HCT116 (cell line): ENCODE data around the gene GNAI2. TPM values are rescaled to one million over a fixed set of nuclear protein-coding genes. Genes with fewer than 3 reads are reported as not detected.
A peak's percentile ranks its signal among the peaks of the same experiment; 100 is the strongest.

Experiments used
- ATAC-seq: fragments of 200-7000 bp; cut with Tn5 transposase; 2 replicates; pipeline ENCODE4 v1.9.1; 2020; ENCODE audit warnings: mild to moderate bottlenecking, moderate library complexity
- BruUV-seq: library from RNA; stranded (reverse); fragments of 400-500 nt; replicated peaks from 2 replicates; lab custom pipeline; 2021; lab: Mats Ljungman, UMichigan
- CTCF ChIA-PET: fragments of 300-600 bp; sonication (Branson Sonifier 250); formaldehyde crosslinking; loops from one replicate; lab custom pipeline; 2021; ENCODE audit warnings: antibody characterized with exemption; lab: Charles Lee
- POLR2A ChIA-PET: fragments of 300-600, 350-600 bp; sonication (Branson Sonifier 250); formaldehyde crosslinking; loops from one replicate; lab custom pipeline; 2021; ENCODE audit warnings: antibody characterized with exemption; lab: Charles Lee
- RAD21 ChIA-PET, 2 experiments: fragments of 300-600 bp; sonication (Branson Sonifier 250); formaldehyde crosslinking; loops; one replicate each; lab custom pipeline; 2023; ENCODE audit warnings: low total read pairs in 2 of 2; ENCODE audit not compliant: uncharacterized antibody in 2 of 2, unreplicated experiment in 2 of 2, low non-redundant PET in 1 of 2; lab: Charles Lee
- DNase-seq: peaks from one replicate; pipeline ENCODE4 v3.0.0-alpha.2; 2010; ENCODE audit warnings: low read depth, low spot score
- H2AFZ ChIP-seq: fragments of 200-600 bp; shearing (Covaris generic), sonication (generic); 2 replicates; pipeline ENCODE4 v1.6.1; 2017; ENCODE audit warnings: low read depth, mixed run types, mixed read lengths, antibody characterized with exemption, low read length; ENCODE audit not compliant: poor library complexity, severe bottlenecking
- H3K27ac ChIP-seq: 2 replicates; pipeline ENCODE4 v1.5.1; 2012; ENCODE audit warnings: low read depth, low read length
- H3K27me3 ChIP-seq: fragments of 200-600 bp; sonication (generic); 2 replicates; pipeline ENCODE4 v1.6.1; 2016; ENCODE audit warnings: mixed run types, low read length, mixed read lengths; ENCODE audit not compliant: insufficient read depth
- H3K36me3 ChIP-seq, 2 experiments: fragments of 200-500 bp in 1 of 2; fragments of 200-600 bp in 1 of 2; sonication (Bioruptor generic) in 1 of 2; sonication (generic) in 1 of 2; 2 replicates each; pipeline versions ENCODE4 v1.5.1 to v1.6.1; 2014 to 2016; ENCODE audit warnings: low read length in 2 of 2, inconsistent platforms in 1 of 2, mixed read lengths in 1 of 2, mixed run types in 1 of 2; ENCODE audit not compliant: insufficient read depth in 2 of 2, control insufficient read depth in 1 of 2
- H3K4me1 ChIP-seq, 2 experiments: fragments of 200-600 bp in 1 of 2; sonication (generic) in 1 of 2; 2 replicates each; pipeline versions ENCODE4 v1.5.1 to v1.6.1; 2012 to 2017; ENCODE audit warnings: low read length in 2 of 2, inconsistent platforms in 1 of 2, mild to moderate bottlenecking in 1 of 2, mixed read lengths in 1 of 2, mixed run types in 1 of 2, moderate library complexity in 1 of 2; ENCODE audit not compliant: insufficient read depth in 2 of 2, control insufficient read depth in 1 of 2
- H3K4me2 ChIP-seq: fragments of 200-600 bp; sonication (generic); 2 replicates; pipeline ENCODE4 v1.6.1; 2017; ENCODE audit warnings: mixed run types, low read length, mixed read lengths
- H3K4me3 ChIP-seq, 2 experiments: fragments of 200-600 bp in 1 of 2; sonication (generic) in 1 of 2; replicated peaks in 1 of 2; 2 replicates each; pipeline ENCODE4 v1.5.1; 2011 to 2016; ENCODE audit warnings: low read length in 2 of 2, control low read depth in 1 of 2, low read depth in 1 of 2, mild to moderate bottlenecking in 1 of 2, mixed read lengths in 1 of 2, mixed run types in 1 of 2
- H3K79me2 ChIP-seq: fragments of 200-600 bp; sonication (generic); 2 replicates; pipeline ENCODE4 v1.6.1; 2017; ENCODE audit warnings: mild to moderate bottlenecking, mixed run types, low read length, moderate library complexity, mixed read lengths; ENCODE audit not compliant: insufficient read depth
- H3K9ac ChIP-seq: fragments of 200-600 bp; sonication (generic); 2 replicates; pipeline ENCODE4 v1.6.1; 2016; ENCODE audit warnings: low read length, mixed read lengths
- H3K9me2 ChIP-seq: fragments of 200-600 bp; sonication (generic), shearing (Covaris generic); 2 replicates; pipeline ENCODE4 v1.6.1; 2017; ENCODE audit warnings: mixed run types, mild to moderate bottlenecking, moderate library complexity; ENCODE audit not compliant: insufficient read depth
- H3K9me3 ChIP-seq, 2 experiments: fragments of 200-500 bp in 1 of 2; fragments of 200-600 bp in 1 of 2; sonication (Bioruptor generic) in 1 of 2; sonication (generic) in 1 of 2; 2 replicates each; pipeline ENCODE4 v1.6.1; 2014 to 2017; ENCODE audit warnings: low read length in 2 of 2, mixed read lengths in 2 of 2, inconsistent platforms in 1 of 2, low read depth in 1 of 2, mild to moderate bottlenecking in 1 of 2, mixed run types in 1 of 2, moderate library complexity in 1 of 2; ENCODE audit not compliant: control insufficient read depth in 1 of 2, insufficient read depth in 1 of 2
- H4K20me1 ChIP-seq: fragments of 200-600 bp; sonication (generic), shearing (Covaris generic); 2 replicates; pipeline ENCODE4 v1.6.1; 2017; ENCODE audit warnings: mixed run types, mild to moderate bottlenecking, moderate library complexity; ENCODE audit not compliant: insufficient read depth
- CBX3 ChIP-seq: IDR thresholded peaks from 2 replicates; pipeline ENCODE4 v1.6.1; 2012; ENCODE audit warnings: low read depth
- JUND ChIP-seq: IDR thresholded peaks from 2 replicates; pipeline ENCODE4 v1.6.1; 2012
- POLR2A ChIP-seq: IDR thresholded peaks from 2 replicates; pipeline ENCODE4 v1.7.0; 2011; ENCODE audit warnings: borderline replicate concordance; ENCODE audit not compliant: insufficient read depth, insufficient read length; ENCODE audit errors: extremely low read depth
- POLR2AphosphoS5 ChIP-seq: IDR thresholded peaks from 2 replicates; pipeline ENCODE4 v1.6.1; 2011; ENCODE audit warnings: mild to moderate bottlenecking, low read depth, low read length, moderate library complexity
- RAD21 ChIP-seq: IDR thresholded peaks from 2 replicates; pipeline ENCODE4 v1.6.1; 2012; ENCODE audit warnings: low read depth, mild to moderate bottlenecking
- SP1 ChIP-seq: IDR thresholded peaks from 2 replicates; pipeline ENCODE4 v1.6.1; 2012; ENCODE audit warnings: low read depth
- YY1 ChIP-seq: IDR thresholded peaks from 2 replicates; pipeline ENCODE4 v1.6.1; 2011; ENCODE audit warnings: low read length, low read depth, moderate library complexity, mild to moderate bottlenecking; ENCODE audit not compliant: insufficient replicate concordance; ENCODE audit errors: extremely low read depth
- intact Hi-C: fragments of 100-400 bp; cut with micrococcal nuclease; formaldehyde crosslinking; loops from 2 replicates; pipeline ENCODE4 v1.10.0; 2022
- total RNA-seq: library from RNA; stranded (reverse); gene quantifications from one replicate; pipeline ENCODE4 v1.2.1, GENCODE V29; 2021; ENCODE audit not compliant: unreplicated experiment

Gene GNAI2
- total RNA-seq, 1 experiment from 2014 or later = 170 TPM

DNA sequence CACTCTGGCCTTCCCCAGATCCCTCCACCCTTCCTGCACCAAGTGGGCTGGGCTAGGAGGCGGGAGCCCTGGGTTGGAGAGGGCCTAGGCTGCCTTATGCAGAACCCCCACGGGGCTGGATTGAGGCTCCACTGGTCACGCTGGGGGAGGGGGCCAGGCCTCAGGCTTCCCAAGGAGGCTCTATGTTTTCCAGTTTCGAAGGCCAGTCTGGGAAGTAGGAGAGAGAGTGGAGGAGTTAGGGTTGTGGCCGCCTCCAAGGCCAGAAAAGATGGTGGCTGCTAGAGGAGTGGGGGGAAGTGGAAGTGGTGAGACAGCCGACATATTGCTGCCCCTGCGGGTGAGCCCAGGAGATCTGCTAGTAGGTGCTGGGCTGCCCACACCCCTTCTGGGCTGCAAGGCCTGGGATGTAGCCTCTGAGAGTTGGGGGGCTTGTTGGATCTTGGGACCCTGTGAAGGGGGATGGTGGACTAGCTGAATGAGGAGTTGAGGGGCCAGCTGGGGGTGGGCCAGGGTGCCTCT, 1.2 kb downstream of the GNAI2 start:
- no peaks in the 10 kb centered on the region for H3K27me3 ChIP-seq
- 0 out of 2 replicates have a peak, but pooled peaks cover 4% of the 10 kb centered on the region for H4K20me1 ChIP-seq
- ChIA-PET POLR2A (interaction anchor here (3.5 kb wide), 1 partner anchor 10 kb away, joined by 34 read pairs; no protein-coding TSS in a partner anchor), CTCF (interaction anchor here (2.9 kb wide), 1 partner anchor 9 kb away, joined by 26 read pairs; no protein-coding TSS in a partner anchor), RAD21 (no interaction called here)
- intact Hi-C loops = no loop called here
- peaks cover 43 to 55% of the 10 kb centered on the region in 2 experiments for H3K4me1 ChIP-seq
- no peak overlapping the region for H2AFZ ChIP-seq
- ATAC-seq (no peak), DNase-seq (no peak)
- H3K9me3 ChIP-seq = no peaks in the 10 kb centered on the region
- no peaks in the 10 kb centered on the region for H3K9me2 ChIP-seq
- TF ChIP-seq YY1 (no peak), POLR2AphosphoS5 (no peak), JUND (no peak), SP1 (no peak), RAD21 (no peak)
- H3K4me2 ChIP-seq = peak overlapping the region; percentile 86
- H3K27ac ChIP-seq = peak overlapping the region; percentile 81
- H3K79me2 ChIP-seq = peaks cover 59% of the 10 kb centered on the region
- peaks cover 0 to 5% of the 10 kb centered on the region in 2 experiments; a peak in 1 of 4 replicates for H3K36me3 ChIP-seq
- TSS peak; percentile 43 for BruUV-seq
- H3K9ac ChIP-seq = peak overlapping the region; percentile 79
- H3K4me3 ChIP-seq = peak overlapping the region; percentile 80 to 89

DNA sequence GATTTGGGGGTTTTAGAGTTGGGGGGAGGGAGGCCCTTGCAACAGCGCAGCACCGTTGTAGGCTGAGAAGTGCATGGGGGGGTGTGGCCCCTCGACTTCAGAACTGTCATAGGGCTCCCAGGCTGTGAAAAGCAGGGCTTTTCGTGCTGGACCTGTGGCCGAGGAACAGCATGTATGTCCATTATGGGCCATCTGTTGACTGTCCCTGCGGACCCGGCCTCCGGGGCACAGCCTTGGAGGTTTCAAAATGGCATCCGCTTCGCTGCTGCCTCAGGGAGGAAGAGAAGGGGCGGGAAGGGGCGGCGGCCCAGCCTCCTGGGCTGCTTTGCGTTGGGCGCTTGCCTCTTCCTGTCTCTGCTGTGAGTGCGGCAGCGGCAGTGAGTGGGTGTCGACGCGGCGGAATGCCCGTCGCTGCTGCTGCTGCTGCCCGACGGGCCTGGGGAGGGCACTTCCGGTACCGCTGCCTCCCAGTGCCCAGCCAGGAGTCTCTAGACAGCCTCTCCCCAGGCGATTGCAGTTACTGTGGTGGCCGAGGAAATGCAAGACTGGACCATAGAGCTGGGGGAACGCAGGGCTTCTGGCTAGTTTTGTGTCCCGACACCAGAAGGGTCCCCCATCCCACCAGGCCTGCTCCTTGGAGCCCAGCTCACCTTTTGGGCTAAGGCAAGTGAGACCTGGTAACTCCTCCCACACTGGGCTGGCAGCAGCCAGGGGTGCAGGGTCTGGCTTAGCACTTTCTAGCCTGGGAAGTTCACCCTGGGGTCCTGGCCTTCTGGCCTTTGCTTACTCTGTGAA, 1.9 kb downstream of the GNAI2 start:
- Histone ChIP-seq H3K36me3 (peaks cover 0 to 5% of the 10 kb centered on the region in 2 experiments; a peak in 1 of 4 replicates), H3K27ac (peak overlapping the region; percentile 81), H3K4me3 (peak overlapping the region; percentile 80 to 89), H3K4me1 (peaks cover 43 to 59% of the 10 kb centered on the region in 2 experiments), H3K4me2 (peak overlapping the region; percentile 86), H3K9ac (peak overlapping the region; percentile 79), H4K20me1 (0 out of 2 replicates have a peak, but pooled peaks cover 4% of the 10 kb centered on the region), H3K27me3 (no peaks in the 10 kb centered on the region), H3K9me2 (no peaks in the 10 kb centered on the region), H2AFZ (no peak overlapping the region), H3K9me3 (no peaks in the 10 kb centered on the region), H3K79me2 (peaks cover 67% of the 10 kb centered on the region)
- peak; percentile 6; the same call in 1 of the 2 replicates for ATAC-seq
- POLR2A ChIA-PET = interaction anchor here (0.6 to 3.5 kb wide), 2 partner anchors 9 to 60 kb away, joined by 3 to 34 read pairs; no protein-coding TSS in a partner anchor
- BruUV-seq = no TSS peak
- RAD21 ChIA-PET = no interaction called here
- no peak for DNase-seq
- no peak for TF ChIP-seq CBX3
- TF ChIP-seq POLR2A = no peak
- peak; percentile 48 for TF ChIP-seq YY1
- intact Hi-C loops = no loop called here
- CTCF ChIA-PET = interaction anchor here (0.6 kb wide), 1 partner anchor 9 kb away, joined by 3 read pairs; no protein-coding TSS in a partner anchor
